Measurements from ENCODE around the gene OTOF. TPM values are rescaled to one million over a fixed set of nuclear protein-coding genes. Genes with fewer than 3 reads are reported as not detected.

Gene OTOF
- polyA plus RNA-seq, 1 of the 3 experiments (the other 2 are of a cell fraction): not detected

DNA sequence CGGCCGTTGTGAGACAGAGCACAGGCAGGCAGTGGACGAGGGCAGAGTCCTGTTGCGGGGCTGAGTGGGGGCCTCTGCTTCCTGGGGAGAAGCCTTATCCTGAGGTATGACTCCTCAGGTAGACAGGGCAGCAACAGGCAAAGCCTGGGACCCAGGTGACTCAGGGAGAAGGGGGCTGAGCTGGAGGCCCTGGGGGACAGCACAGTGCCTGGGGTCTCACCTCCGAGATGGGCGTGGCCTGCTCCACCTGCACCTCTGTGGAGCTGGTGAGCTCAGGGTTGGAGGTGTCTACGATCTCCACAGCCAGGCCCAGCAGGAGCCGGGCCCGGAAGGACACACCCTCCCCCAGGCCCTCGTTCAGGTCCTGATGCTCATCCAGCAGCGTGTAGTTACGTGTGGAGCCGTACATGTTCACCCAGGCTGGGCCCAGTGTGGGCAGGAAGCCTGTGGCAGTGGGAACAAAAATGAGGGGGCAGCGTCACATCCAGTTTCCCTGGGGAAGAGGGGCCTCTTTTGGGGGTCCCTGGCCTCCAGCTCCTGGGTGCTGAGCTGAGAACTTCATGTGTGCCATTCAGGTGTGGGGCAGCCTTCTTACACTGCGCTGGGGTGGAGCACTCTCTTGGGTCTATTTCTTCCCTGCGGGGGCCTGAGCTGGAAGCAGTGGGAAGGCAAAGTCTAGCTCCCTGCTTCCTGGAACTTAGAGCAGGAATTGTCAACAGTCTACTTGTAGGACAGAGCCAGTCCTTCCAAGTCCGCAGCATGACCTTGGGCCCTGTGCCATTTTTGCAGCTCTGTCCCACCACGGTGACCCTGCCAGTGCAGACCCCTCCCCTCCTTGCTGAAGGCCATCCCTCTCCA, 2.9 kb upstream of the OTOF start:
- H3K9me2 ChIP-seq: no peaks in the 10 kb centered on the region
- 79% methylated on average over 17 of the region's 18 CpGs for WGBS (ENCODE audit: low lambda C conversion rate)
- no peaks in the 10 kb centered on the region for H4K20me1 ChIP-seq (ENCODE audit: insufficient read depth)
- ChIA-PET POLR2A (no interaction called here), CTCF (interaction anchor here (1.1 to 1.5 kb wide), 3 partner anchors 9 to 82 kb away, joined by 4 read pairs; a partner anchor contains a TSS)
- DNase-seq: no peak
- H3K27ac ChIP-seq (ENCODE audit: low read depth in 2 of 2, low read length in 1 of 2): no peak overlapping the region
- no peaks in the 10 kb centered on the region for H3K79me2 ChIP-seq (ENCODE audit: insufficient read depth)
- H3K27me3 ChIP-seq (ENCODE audit: insufficient read depth): peaks cover 15% of the 10 kb centered on the region; the same call in 1 of the 2 replicates
- H3K36me3 ChIP-seq (replicated peaks in 1 of 2; ENCODE audit: control insufficient read depth in 1 of 2, insufficient read depth in 2 of 2, low read length in 1 of 2): no peaks in the 10 kb centered on the region
- peaks cover 0 to 9% of the 10 kb centered on the region in 2 experiments; a peak in 1 of 4 replicates for H3K4me1 ChIP-seq (ENCODE audit: control insufficient read depth in 1 of 2, insufficient read depth in 2 of 2, low read depth in 1 of 2, low read length in 1 of 2)
- H3K9ac ChIP-seq: no peak overlapping the region
- H3F3A ChIP-seq (replicated peaks; ENCODE audit: insufficient read depth): no peaks in the 10 kb centered on the region
- TF ChIP-seq EP300 (IDR thresholded peaks at IDR 0.05; ENCODE audit: borderline replicate concordance in 1 of 2, low read depth in 1 of 2, low read length in 1 of 2) (no peak), FOXM1 (IDR thresholded peaks at IDR 0.05; ENCODE audit: low read depth) (no peak), RAD21 (IDR thresholded peaks at IDR 0.05; ENCODE audit: low read length) (no peak), PBX3 (IDR thresholded peaks at IDR 0.05) (no peak), IRF3 (IDR thresholded peaks at IDR 0.05; ENCODE audit: low read depth, low read length) (no peak), CTCF (IDR thresholded peaks at IDR 0.05) (no peak), NRF1 (IDR thresholded peaks at IDR 0.05; ENCODE audit: low read depth, low read length) (no peak), REST (IDR thresholded peaks at IDR 0.05; ENCODE audit: low read depth, low read length) (no peak), POLR2AphosphoS5 (IDR thresholded peaks at IDR 0.05; ENCODE audit: low read depth, low read length) (no peak), MEF2A (IDR thresholded peaks at IDR 0.05; ENCODE audit: borderline replicate concordance, low read depth) (no peak), FOSL2 (IDR thresholded peaks at IDR 0.05; ENCODE audit: borderline replicate concordance, low read depth) (no peak), GATA2 (CRISPR knock-in tag; IDR thresholded peaks at IDR 0.05) (no peak), RCOR1 (IDR thresholded peaks at IDR 0.05; ENCODE audit: low read length) (no peak), FOXJ3 (CRISPR knock-in tag; IDR thresholded peaks at IDR 0.05) (no peak), SMC3 (IDR thresholded peaks at IDR 0.05; ENCODE audit: low read depth, low read length) (no peak), TCF12 (IDR thresholded peaks at IDR 0.05) (no peak), SIN3A (IDR thresholded peaks at IDR 0.05; ENCODE audit: borderline replicate concordance, low read depth, low read length) (no peak), CHD2 (IDR thresholded peaks at IDR 0.05; ENCODE audit: low read length, partially characterized antibody) (no peak), JUND (IDR thresholded peaks at IDR 0.05) (no peak)
- H3K4me2 ChIP-seq: no peak overlapping the region
- H3K9me3 ChIP-seq: no peaks in the 10 kb centered on the region
- H3K4me3 ChIP-seq (ENCODE audit: low read depth in 2 of 2, low read length in 1 of 2): no peak overlapping the region
- no peak overlapping the region for H2AFZ ChIP-seq (ENCODE audit: low read depth)

All from SK-N-SH (cell line).